BE2C (cell line): ENCODE results near the gene HMX3.

Source experiments
- DNase-seq: peaks from one replicate; pipeline ENCODE4 v3.0.0-alpha.2; 2020
- H3K27me3 ChIP-seq: fragments of 250-450 bp; sonication (Bioruptor Pico); 2 replicates; pipeline ENCODE4 v1.5.1; 2020; ENCODE audit warnings: mild to moderate bottlenecking
- H3K36me3 ChIP-seq: fragments of 250-450 bp; sonication (Bioruptor Pico); 2 replicates; pipeline ENCODE4 v1.5.1; 2020; ENCODE audit warnings: mild to moderate bottlenecking
- H3K4me1 ChIP-seq: fragments of 250-450 bp; sonication (Bioruptor Pico); 2 replicates; pipeline ENCODE4 v1.5.1; 2020
- H3K4me3 ChIP-seq: 2 replicates; pipeline ENCODE4 v1.5.1; 2011; ENCODE audit warnings: low read depth, low read length
- H3K9me3 ChIP-seq: fragments of 250-450 bp; sonication (Bioruptor Pico); 2 replicates; pipeline ENCODE4 v1.5.1; 2020
- TF ChIP-seq, protein P1 (sequence below): IDR thresholded peaks from 2 replicates; pipeline ENCODE4 v1.5.1; 2012; ENCODE audit warnings: mild to moderate bottlenecking, low read depth, low read length

HMX3 gene

DNA sequence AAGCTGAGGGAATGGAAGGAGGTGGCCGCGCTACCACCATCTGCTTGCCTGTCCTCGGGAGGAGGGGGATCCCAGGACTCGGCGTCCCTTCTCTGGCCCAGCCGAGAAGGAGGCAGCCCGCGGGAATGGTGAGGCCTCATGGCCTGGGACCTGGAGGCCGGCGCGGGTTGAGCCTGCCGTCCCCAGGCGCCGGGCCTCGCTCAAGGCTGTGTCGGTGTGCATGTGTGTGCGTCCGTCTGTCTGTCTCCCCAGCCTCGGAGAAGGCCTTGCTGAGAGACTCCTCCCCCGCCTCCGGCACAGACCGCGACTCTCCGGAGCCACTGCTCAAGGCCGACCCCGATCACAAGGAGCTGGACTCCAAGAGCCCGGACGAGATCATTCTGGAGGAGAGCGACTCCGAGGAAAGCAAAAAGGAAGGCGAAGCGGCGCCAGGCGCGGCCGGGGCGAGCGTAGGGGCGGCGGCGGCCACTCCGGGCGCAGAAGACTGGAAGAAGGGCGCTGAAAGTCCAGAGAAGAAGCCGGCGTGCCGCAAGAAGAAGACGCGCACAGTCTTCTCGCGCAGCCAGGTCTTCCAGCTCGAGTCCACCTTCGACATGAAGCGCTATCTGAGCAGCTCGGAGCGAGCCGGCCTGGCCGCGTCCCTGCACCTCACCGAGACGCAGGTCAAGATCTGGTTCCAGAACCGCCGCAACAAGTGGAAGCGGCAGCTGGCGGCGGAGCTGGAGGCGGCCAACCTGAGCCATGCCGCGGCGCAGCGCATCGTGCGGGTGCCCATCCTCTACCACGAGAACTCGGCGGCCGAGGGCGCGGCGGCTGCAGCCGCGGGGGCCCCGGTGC is 1.3 kb downstream of the HMX3 start:
- no peaks in the 10 kb centered on the region for H3K36me3 ChIP-seq
- peaks cover 100% of the 10 kb centered on the region for H3K27me3 ChIP-seq
- TF ChIP-seq, protein P1, sequence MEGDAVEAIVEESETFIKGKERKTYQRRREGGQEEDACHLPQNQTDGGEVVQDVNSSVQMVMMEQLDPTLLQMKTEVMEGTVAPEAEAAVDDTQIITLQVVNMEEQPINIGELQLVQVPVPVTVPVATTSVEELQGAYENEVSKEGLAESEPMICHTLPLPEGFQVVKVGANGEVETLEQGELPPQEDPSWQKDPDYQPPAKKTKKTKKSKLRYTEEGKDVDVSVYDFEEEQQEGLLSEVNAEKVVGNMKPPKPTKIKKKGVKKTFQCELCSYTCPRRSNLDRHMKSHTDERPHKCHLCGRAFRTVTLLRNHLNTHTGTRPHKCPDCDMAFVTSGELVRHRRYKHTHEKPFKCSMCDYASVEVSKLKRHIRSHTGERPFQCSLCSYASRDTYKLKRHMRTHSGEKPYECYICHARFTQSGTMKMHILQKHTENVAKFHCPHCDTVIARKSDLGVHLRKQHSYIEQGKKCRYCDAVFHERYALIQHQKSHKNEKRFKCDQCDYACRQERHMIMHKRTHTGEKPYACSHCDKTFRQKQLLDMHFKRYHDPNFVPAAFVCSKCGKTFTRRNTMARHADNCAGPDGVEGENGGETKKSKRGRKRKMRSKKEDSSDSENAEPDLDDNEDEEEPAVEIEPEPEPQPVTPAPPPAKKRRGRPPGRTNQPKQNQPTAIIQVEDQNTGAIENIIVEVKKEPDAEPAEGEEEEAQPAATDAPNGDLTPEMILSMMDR: no peak
- H3K4me3 ChIP-seq: no peak overlapping the region
- no peaks in the 10 kb centered on the region for H3K4me1 ChIP-seq
- no peak for DNase-seq
- H3K9me3 ChIP-seq: no peaks in the 10 kb centered on the region

DNA sequence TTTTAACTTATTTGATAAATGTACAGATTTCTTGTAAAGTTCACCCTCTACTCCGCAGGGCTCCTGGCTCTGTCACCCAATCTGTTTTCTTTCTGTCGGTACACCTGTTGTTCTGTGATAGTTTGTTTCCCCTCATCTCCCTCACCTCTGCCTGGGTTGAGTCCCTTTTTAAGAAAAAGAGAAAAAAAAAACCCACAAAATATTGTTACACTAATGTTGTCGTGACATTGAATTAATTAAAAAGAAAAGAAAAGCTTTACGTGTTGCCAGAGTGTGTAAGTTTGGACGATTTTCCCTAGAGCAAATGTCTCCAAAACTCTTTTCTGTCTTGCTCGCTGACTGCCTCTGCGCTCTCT is 3.4 kb downstream of the HMX3 start:
- TF ChIP-seq, protein P1: no peak
- Histone ChIP-seq H3K36me3 (no peaks in the 10 kb centered on the region), H3K4me3 (no peak overlapping the region), H3K9me3 (no peaks in the 10 kb centered on the region), H3K4me1 (no peaks in the 10 kb centered on the region), H3K27me3 (peaks cover 100% of the 10 kb centered on the region)
- no peak for DNase-seq

DNA sequence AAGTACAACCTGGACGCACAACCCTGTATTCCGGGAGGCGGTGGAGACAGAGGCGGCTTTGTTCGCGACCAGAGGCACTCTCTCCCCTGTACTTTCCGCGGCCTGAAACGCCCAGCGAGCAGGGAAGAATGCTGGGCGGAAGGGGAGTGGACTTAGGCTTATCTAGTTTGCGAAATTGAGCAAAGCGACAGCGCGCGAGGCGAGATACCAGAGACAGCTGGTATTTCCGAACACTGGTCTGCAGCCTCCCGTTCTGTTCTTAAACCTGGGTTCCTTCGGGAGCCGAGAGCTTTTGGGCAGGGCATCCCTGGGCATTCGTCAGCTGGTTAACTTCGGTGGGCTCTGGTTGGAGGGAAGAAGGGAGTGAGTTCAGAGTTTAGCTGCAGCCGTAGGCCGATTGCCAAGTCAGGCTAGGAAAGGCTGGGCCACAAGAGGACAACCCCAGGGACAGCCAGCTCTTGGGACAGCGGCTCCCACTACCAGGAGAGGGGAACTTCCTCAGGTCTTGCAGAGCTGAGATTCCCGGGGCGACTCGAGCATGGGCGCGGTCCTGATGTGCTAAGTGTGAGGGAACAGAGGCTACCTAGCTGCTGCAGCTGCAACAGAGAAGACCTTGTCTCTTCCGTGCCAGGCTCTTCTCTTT is 3.9 kb downstream of the HMX3 start:
- Histone ChIP-seq H3K4me1 (no peaks in the 10 kb centered on the region), H3K36me3 (no peaks in the 10 kb centered on the region), H3K4me3 (no peak overlapping the region), H3K27me3 (peaks cover 100% of the 10 kb centered on the region), H3K9me3 (no peaks in the 10 kb centered on the region)
- no peak for DNase-seq
- TF ChIP-seq, protein P1: no peak

DNA sequence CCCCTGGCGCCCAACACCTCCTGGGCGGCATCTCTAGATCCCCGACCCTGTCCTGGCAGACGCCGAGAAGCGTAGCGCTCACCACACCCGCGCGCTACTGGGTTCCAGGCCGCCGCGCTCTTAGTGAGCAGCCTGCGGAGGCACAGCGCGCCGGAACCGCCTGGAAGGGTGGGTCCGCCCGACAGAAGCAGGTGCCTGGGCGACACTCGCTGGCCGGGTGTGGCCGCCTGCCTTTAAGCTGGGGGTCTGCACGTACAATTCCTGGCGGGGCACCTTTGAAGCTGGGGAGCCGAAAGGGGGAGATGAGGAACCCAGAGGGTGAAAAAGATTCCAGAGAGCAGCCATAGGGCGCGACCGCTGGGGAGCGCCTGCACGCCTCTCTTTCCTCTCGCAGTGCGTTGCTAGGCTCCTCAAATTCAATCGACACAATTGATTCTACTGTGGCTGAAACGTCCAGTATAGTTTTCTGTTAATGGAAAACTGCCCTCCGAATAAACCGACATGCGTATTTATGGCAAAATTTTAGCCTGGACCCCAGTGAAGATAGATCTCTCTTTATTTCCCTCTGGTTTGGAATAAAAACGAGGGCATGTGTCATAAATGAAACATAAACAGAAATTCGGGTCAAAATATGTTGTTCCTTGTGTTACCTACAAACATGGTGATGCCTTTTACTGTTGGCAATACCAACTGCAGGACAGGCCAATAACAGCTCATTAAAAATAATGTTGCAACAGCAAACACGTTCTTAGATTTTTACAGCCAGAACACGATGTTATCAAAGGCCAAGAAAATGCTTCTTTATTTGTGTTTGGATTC is 4.6 kb downstream of the HMX3 start:
- H3K9me3 ChIP-seq: no peaks in the 10 kb centered on the region
- H3K4me3 ChIP-seq: no peak overlapping the region
- no peaks in the 10 kb centered on the region for H3K4me1 ChIP-seq
- H3K27me3 ChIP-seq: peaks cover 100% of the 10 kb centered on the region
- DNase-seq: no peak
- no peaks in the 10 kb centered on the region for H3K36me3 ChIP-seq
- TF ChIP-seq, protein P1: peak; percentile 29; the same call in 1 of the 2 replicates

DNA sequence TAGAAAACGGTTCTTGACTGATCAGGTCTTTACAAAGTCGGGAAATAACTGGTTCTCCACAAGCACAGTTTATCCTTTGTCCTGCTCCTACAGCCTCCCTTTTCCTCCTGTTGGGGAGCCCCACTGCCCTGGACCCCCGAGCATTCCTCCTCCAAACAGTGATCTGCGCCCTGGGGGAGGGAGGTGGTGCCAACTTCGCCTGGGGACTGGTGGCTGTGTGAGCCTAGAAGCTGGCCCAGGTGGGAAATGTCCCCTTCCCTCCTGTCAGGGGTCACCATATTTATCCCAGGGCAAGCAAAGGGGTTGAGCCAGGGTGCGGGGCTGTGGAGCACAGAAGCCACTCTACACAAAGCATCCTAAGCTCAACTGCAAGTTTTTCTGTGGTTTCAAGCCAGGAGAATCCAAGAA is 5.2 kb downstream of the HMX3 start:
- H3K27me3 ChIP-seq: peaks cover 100% of the 10 kb centered on the region

More for the DNA sequence above, 5.2 kb downstream of the HMX3 start:
- TF ChIP-seq, protein P1: no peak
- H3K4me1 ChIP-seq: no peaks in the 10 kb centered on the region
- no peak overlapping the region for H3K4me3 ChIP-seq
- H3K36me3 ChIP-seq: no peaks in the 10 kb centered on the region
- no peak for DNase-seq
- no peaks in the 10 kb centered on the region for H3K9me3 ChIP-seq
